GM18907 (cell line): ENCODE measurements around the gene SCART1.
"Not testable (repeated sequence)": the region's sequence is repeated elsewhere in the genome, so short reads cannot be mapped to it uniquely, and the experiment has no call there.

Source experiments
- ATAC-seq: cut with Tn5 transposase; IDR thresholded peaks from one replicate; pipeline ENCODE4 v1.9.1; 2021; ENCODE audit warnings: mild to moderate bottlenecking, moderate library complexity; ENCODE audit not compliant: unreplicated experiment

The SCART1 gene

DNA sequence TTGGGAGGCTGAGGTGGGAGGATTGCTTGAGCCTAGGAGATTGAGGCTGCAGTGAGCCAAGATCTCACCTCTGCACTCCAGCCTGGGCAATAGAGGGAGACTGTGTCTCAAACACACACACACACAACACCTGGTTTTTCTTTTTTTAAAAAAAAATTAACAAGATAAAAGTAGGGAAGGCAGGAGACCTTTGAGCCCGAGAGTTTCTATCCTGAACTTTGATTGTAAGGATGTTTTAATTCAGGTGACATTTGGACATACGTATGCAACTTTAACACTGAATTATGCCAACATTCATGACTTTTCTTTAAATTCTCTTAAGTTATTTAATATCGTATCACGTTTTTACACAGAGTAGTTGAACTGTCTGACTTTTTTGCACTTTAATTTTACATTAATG lies 61.7 kb downstream of the SCART1 start:
- no peak for ATAC-seq

GRCh38 chr10:133516057-133516456 lies 62.3 kb downstream of the SCART1 start:
- no peak for ATAC-seq

GRCh38 chr10:133518517-133518916 lies 64.8 kb downstream of the SCART1 start:
- ATAC-seq = not testable (repeated sequence)
